Middle frontal gyrus (tissue), 1 donor: ENCODE results near the gene ZNRD2.
A peak's percentile ranks its signal among the peaks of the same experiment; 100 is the strongest.

Experiments
- DNase-seq: peaks from one replicate; pipeline ENCODE4 v3.0.0-alpha.2; 2015; ENCODE audit warnings: low spot score; ENCODE audit errors: extremely low spot score

The ZNRD2 gene

DNA sequence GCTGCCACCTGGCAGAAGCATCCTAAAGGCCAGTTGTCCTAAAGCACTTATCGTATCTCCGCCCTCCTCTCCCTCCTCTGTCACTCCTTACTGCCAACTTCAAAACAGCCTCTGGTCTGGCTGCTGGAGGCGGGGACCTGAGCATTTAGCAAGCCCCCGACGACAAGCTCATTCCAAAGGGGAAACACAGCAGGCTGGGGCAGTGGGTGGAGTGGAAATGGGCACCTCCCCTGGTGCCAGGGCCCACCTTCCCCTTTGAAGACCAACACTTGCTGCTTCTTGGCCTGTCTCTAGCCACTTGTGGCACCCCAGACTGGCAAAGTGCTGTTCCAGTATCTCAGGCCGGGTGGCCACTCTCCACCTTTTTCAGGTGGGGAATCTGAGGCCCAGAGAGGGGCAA is 40.1 kb downstream of the ZNRD2 start:
- DNase-seq, result no peak

DNA sequence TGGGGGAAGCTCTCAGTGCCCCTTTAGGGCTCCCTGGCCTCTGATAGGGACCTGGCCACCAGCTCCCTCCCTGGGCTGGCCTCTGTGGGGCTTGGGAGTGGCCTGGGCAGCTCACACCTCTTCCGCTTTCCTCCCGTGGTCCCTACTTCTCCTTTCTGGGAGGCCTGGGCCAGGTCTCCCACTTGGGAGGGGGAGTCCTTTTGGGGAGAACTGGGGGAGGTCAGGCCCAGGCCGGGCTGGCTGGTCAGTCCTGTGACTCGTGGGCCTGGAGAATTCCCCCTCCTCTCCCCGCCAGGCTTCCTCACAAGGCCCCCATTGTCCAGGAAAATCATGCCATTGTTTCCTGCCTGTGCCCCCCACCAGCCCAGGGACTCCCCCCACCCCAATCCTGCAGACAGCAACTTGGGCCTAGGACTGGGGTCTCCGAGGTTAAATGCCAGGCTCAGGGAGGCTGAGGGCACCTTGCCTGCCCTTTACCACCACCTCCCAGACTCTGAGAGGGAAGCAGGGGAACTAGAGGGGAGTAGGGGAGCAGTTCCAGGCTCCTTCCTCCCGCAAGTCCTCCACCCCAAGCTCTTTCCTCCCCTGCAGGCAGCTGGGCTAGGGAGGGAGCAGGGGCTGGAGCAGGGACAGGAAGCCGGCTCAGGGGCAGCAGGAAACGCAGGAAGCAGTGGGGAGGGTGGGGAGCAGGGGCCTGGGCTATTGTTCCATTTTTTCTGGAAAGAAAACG is 40.9 kb downstream of the ZNRD2 start:
- peak; percentile 63 for DNase-seq

DNA sequence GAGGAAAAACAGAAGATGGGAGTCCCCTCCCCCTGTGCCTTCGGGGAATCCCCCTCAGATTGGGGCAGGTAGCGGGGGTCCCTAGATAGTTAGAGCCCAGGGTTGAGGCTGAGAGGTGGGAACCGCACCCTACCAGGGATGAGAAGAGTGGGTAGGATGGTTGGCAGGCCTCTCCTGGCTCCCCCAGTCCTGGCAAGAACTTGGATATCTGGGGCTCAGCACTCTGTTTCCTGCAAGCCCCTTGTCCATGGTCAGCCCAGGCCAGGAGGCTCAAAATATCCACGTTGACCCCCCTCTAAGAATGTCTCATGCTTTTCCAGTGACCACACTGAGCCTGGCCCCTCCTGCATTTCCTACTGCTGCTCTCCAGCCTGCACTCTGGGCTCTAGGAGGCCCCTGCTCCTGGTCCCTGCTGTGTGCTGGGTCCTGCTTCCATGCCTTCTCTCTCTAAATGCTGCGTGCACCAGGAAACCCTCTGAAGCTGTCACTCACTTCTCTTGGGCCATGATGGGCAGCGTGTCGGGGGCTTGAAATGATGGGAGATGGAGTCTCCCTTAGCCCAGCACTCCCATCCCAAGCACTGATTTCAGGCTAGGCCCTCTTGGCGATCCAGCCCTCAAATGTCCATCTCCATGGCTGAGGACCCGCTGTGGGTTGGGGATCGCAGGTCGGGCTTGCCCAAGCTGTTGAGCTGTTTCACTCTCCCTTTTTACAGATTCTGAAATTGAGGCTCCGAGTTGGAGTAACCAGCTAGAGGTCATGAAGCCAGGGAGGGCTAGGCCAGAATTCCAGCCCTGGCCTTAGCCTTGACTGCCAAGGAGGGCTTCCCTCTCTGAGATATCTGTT is 41.7 kb downstream of the ZNRD2 start:
- DNase-seq, result no peak

GRCh38 chr11:65612691-65613090 is 42.4 kb downstream of the ZNRD2 start:
- DNase-seq, result no peak

DNA sequence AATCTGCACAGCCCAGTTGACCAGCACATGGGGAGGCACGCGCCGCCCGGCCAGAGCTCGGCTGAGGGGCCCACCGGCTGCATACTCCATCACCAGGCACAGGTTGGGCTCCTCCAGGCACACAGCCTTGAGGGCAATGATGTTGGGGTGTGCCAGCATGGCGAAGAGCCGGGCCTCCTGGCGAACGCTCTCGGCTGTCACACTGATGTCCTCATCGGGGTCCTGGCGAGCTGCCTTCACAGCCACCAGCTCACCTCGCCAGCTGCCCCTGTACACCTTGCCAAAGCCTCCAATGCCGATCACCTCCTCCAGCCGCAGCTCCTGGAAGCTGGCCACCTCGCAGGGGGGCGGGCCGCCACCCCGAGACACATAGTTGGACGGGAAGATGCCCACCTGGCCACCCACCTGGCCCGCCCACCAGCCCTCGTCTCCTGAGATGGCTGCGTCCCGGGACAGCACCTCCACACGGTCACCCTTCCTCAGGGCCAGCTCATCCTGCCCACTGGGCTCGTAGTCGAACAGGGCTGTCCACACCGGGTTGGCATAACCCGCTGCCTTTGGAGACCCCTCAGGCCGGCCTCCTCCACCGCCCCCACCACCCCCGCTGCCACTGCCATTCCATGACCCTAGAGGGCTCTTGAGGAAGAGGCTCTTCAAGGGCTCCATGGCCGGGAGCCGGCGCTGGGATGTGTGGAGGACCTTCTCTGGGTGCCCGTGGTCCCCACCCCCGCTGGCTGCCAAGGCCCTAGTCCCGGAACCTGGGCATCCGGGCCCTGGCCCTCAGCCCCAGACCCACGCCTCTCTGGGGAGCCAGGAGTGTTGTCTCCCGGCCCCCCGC is 43.0 kb downstream of the ZNRD2 start:
- no peak for DNase-seq

- DNase-seq, result peak; percentile 100
Measured at GRCh38 chr11:65615229-65615949, 45.1 kb downstream of the ZNRD2 start, which contains the start of gene PCNX3. Gene PCNX3 (plus strand): TSS chr11:65615776. CDS start chr11:65616312, 536 bp downstream.

DNA sequence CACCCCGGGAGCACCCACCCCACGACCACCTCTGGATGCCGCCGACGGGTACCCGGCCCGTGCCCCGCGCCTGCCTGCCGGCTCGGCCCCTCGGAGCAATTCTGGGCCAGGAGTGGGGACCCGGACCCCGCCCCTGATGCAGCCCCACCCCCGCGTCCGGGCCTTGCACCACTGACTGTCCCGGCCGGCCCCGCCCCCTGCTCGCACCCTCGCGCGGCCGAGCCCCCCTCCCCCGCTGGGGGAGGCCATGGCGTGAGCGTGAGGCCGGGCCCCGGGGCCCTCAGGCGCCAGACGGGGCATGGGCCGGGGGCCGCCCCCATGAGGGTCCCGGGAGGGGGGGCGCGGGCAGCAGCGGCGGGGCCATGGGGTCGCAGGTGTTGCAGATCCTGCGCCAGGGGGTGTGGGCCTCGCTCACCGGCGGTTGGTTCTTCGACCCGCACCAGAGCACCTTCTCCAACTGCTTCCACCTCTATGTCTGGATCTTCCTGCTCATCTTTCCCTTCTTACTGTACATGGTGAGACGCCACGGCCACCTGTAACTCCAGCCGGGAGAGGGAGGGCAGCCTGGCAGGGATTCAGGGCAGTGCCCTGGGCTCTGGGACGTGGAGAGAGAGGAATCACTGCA is 45.8 kb downstream of the ZNRD2 start:
- no peak for DNase-seq

- no peak for DNase-seq
Measured at GRCh38 chr11:65616575-65617001, 46.3 kb downstream of the ZNRD2 start.

- no peak for DNase-seq
Measured at GRCh38 chr11:65617136-65617850, 47.0 kb downstream of the ZNRD2 start.

GRCh38 chr11:65617990-65618751 is 47.9 kb downstream of the ZNRD2 start:
- no peak for DNase-seq

GRCh38 chr11:65618763-65619162 is 48.5 kb downstream of the ZNRD2 start:
- DNase-seq, result no peak

- no peak for DNase-seq
Measured at GRCh38 chr11:65619281-65619928, 49.1 kb downstream of the ZNRD2 start.

DNA sequence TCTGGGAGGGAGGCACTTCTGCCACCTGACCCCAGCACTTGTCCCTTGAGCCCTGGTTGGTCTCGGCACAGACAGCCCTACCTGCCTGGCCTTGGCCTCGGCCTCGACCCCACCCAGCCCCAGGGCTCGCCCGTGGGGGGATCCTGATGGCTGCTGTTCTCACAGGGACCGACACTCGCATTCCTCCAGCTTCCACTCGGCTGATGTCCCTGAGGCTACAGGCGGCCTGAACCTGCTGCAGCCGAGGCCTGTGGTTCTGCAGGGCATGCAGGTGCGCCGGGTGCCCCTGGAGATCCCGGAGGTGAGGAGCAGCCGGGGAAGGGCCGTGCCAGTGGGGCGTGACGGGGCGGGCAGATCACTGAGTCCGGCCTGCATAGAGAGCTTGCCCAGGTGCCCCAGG is 50.4 kb downstream of the ZNRD2 start:
- DNase-seq, result no peak

GRCh38 chr11:65621460-65621859 is 51.2 kb downstream of the ZNRD2 start:
- DNase-seq, result no peak
